NCI-H2029 (cell line): ENCODE results near the gene GPRC6A.

ENCODE experiments used
- DNase-seq: peaks from one replicate; lab custom pipeline; 2025; lab: John Stamatoyannopoulos, UW

GPRC6A gene

DNA sequence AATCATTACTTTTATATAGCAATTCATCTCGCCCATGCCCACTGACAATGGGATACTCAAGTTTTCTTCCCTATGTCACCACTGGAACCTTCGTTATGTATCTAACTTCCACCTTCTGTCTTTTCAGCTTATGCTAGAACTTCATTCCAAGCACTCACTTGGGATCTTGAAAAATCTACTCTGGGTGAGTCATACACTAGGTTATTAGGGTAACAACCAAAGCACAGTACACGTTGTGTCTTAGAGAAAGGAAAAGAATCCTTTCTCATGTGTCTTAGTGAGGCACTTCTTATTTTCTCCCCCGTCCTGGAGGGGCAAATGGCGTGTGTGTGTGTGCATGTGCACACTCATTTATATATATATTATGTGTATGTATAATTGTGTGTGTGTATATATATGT lies 45.0 kb downstream of the GPRC6A start:
- no peak for DNase-seq

DNA sequence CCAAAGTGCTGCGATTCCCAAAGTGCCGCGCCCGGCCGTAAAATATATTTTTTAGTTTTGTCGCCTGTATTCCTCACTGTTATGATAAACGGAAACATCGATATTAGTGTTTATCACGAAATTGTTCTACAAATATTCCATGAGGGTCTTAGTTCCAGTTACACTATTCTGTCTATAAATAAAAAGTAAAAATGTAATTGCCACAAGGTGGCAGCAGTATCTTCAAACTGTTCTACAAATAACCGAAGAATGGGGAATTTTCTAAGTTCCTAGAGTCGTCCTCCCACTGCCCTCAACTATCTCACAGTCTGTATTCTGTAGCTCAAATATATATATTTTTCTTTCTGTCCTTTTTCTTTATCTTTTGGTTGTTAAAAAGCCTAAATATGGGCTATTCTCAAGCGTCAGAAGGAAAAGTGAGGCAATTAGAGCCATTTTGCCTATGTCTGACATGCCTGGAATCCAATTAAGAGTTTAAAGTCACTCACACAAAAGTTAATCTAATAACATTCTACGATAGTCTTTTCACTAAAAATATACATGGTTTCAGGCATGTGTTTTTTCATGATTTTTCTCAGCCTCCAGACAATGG lies 49.2 kb downstream of the GPRC6A start:
- DNase-seq: peak; percentile 97

DNA sequence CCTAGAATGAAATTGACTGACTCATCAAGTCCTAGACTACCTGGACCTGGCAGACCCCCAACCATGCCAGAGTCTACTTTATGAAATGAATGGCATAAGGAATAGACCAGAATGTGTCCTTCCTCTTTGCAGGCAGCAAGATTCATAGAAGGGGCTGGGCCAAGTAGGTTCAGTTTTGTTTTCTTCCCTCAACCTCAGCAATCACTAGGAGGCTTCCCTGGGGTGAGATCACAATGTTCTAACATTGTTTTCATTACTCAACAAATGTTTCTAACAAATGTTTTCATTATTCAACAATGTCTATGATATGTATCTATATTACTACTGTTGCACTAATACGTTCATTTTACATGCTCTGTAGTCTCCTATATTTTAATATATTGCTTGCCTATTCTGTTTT lies 55.0 kb downstream of the GPRC6A start:
- no peak for DNase-seq

DNA sequence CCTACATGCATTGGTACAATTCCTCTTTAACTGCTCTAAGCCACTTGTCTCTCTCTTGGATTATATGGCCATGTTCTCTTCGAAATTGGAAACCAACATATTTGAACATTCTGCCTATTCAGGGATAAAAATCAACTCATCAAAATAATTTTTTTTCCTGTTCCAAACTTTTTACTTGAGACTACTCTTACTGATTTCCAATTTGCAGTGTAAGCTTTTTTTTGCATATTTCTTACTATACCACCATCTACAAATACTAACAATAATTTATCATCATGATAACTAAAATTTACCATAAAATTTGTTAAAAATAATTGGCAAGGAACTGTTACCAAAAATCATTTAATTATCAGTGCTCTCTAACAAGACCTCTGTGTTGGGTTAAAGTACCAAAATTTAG lies 56.4 kb downstream of the GPRC6A start:
- no peak for DNase-seq

DNA sequence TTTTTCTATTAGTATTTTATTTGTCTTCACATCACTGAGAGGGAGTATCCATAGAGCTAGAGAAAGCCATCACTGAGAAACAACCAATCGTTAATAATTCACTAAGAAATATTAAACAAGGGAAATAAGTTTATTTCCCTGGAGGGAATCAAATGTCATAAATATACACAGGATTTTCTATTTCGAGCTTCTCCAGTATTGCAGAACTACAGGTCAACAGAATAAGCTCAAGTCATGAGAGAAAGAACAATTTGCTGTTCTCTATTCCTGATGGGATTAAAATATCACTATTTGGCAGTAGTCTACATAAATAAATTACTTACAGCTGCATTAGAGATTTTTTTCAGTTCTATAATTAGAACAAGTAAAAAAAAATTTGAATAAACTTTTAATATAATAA lies 61.2 kb downstream of the GPRC6A start:
- DNase-seq: no peak

DNA sequence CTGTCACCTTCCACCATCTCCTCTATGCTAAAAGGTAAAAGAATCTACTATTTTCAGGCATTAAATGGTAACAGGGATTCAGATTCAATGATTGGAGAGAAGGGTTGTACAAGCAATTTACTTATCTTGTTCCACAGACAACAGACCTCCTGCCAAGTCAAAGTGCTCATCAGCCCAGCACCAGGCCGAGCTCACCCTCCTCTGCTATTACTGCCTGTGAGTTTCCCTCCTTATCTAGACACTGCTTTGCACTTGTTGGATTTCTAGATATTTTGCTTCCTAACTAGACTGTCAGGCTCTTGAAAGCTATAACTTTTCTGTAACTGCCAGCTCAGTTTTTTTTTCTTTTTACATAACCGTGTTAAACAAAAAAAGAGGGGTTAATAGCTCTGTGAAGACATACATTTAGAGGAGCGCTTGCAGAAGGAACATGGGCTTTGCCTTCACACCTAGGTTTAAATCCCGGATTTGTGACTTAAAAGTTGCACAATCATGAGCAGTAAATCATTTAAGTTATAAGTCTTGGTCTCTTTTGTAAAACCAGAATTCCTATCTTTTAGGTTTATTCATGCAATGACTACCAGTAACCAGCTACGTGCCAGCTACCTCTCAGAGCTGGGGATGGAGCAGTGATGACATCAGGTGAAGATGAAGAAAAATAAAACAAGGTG lies 62.2 kb downstream of the GPRC6A start:
- DNase-seq: no peak

DNA sequence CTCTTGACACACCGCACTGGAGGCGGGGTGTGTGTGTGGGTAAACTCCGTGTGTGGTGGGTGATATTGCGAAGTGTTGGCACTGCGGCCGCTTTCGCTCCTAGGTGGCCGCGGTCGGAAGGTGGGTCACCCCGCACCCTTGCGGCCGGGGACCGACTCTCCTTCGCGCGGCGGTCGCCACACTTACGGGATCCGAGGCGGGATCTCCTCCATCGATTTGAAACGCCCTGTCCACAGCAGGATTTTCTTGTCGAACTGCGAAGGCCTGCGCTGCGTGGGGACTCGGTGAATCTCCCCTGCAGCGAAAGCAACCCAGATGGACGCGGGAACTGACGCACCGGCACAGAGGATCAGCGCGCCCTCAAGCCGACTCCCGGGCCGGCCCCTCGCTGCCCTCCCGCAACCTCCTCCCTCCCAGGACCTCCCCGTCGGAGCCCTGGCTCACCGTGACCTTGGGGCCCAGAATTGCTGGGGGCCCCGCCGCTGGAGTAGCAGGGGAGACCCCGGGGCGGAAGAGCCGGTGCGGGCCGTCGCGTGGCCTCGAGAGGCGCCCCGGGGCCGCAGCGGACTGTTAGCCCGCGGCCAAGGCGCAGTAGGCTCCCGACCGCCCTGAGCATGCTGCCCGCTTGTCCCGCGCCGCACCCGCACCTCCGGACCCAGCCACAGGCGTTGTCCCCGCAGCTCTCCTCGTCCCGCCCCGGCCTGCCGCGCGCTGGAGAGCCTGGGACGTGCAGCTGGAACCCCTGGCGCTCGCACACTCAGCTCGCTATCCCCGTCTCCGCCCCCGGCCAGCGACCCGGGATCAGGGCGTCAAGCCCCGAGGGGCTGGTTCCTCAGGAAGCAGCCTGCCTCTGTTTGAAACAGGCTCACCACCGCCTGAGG lies 63.7 kb downstream of the GPRC6A start, which contains the start of gene FAM162B:
FAM162B (minus strand) TSS at position 759 of the 881 bp plus-strand sequence; CDS start at position 616, 143 bp downstream.
- DNase-seq: no peak

DNA sequence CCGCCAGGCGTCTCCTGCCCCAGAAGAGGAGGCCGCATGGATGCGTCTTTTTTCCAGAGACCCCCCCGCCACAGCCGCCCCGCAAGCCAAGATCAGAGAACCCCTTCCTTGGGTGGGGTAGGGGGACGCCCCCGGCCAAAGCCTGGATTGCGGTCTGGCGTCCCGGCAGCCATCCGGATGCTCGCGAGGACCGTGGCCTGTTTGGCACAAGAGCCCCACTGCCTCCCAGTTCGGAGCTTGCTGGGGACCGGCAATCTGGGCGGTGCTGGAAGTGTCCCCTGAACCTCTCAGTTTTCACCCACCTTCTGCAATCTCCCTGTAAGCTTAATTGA lies 64.3 kb downstream of the GPRC6A start:
- DNase-seq: no peak

DNA sequence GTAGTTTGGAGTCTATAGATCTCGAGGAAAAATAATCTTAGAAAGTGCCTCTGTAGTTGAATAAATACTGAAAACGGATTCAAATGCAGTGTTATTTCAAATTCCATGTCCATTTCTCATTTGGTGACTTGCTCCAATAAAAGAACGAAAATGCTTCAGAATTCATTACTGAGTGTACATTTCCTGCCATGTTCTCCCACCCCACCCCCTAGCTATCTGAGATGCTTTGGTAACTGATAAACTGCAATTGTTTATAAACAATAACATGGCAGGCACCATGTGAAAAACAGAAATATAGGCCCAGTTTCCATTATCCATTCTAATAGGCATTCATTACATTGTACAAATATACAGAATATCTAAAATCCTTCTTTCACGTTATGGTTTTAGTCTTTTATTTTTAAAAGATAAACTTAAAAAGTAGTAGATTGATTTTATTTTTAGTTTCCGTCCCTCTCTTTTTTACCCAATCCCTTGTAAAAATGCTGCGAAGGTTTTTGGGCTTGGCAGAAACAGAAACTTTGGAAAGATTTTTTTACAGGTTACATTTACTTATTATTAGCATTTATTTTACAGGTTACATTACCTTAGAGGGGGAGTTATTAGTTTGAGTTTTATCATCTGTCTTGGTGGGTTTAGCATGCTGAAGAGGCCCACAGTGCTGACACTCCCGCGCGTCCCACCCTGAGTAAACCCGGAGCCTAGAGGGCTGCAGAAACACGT lies 64.8 kb downstream of the GPRC6A start:
- DNase-seq: no peak

DNA sequence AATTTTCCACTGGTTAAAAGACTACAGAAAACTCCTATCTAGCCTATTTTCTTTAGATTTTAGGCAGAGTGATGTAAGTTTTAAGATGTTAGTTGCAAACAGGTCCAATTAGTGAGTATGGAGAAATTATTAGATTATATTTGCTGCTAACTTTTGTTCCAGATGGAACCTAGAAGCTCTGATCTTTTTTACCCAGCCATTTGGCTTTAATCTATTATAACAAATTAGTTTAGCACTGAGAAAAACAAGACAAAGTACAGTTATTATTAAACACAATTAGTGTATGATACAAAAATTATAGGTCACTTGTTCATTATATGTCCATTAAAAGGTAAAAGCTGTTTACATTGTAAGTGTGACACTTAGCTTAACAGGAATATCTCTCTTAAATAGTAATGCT lies 65.8 kb downstream of the GPRC6A start:
- no peak for DNase-seq

DNA sequence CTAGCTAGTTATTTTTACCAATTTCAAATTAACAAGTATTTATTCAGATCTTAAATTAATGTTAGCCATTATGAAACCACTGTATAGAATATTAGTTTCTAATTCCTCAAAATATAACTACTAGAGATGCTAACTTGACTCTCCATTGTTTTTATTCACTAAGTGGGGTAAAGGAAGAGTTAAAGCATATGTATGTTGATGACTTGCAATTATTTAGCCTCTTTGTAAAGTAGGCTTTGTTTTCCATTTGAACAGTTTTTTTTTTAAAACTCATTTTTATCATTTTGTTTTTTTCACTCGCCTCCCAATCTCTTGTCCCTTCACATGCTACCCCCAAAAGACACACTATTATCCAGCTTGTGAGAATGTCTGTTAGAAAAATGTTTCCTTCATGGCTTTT lies 66.6 kb downstream of the GPRC6A start:
- DNase-seq: no peak

DNA sequence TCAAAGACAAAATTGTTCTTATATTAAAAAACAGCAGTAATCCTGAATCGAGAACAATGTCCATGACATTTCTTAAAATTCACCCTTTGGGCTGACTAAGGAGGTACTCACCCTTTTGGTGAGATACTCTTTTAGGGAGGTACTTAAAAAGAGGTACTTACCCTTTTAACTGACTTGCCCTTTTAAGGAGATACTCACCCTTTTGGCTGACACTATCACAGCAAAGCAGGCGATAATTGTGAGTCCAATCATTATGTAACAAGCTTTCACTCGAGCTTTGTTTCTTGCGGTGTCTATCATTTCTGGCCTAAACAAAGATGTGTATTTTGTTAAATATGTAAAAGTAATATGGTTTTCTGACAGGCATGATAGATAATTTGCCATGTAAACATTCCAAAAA lies 67.1 kb downstream of the GPRC6A start:
- no peak for DNase-seq

DNA sequence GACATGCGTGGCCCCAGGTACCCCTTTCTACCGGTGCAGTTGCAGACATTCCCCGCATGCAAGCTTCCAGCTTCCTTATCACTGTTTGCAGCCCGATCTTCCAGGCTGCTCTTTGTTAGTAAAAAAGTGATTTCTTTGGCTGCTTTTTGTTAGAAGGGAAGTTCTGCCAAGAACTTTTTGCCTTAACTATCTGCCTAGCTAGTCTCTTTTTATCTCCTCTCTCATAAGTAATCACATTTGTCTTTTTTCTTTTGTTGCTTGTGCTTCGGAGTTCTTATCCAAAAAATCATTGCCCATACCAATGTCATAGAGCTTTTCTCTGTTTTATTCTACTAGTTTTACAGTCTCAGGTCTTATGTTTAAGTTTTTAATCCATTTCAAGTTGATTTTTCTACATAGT lies 83.7 kb downstream of the GPRC6A start:
- no peak for DNase-seq
